ENCODE measurements around the gene MUC5B. TPM values are rescaled to one million over a fixed set of nuclear protein-coding genes. Genes with fewer than 3 reads are reported as not detected.

Gene MUC5B
- total and polyA plus RNA-seq, 2 donors from 2014 or later: 0.38 TPM; not detected in 1

GRCh38 chr11:1293619-1294015, 70.8 kb downstream of the MUC5B start:
- FAIRE-seq: no peak
- Histone ChIP-seq H3K4me1 (ENCODE audit: control insufficient read depth in 2 of 3, insufficient read depth in 2 of 3, low read depth in 1 of 3, low read length in 3 of 3) (peaks cover 0 to 9% (median 5%) of the 10 kb centered on the region in 3 donors), H3K36me3 (ENCODE audit: control insufficient read depth in 2 of 3, insufficient read depth in 3 of 3, low read length in 3 of 3) (peaks cover 0 to 13% (median 11%) of the 10 kb centered on the region in 3 donors), H3K9me3 (ENCODE audit: control insufficient read depth in 2 of 3, insufficient read depth in 1 of 3, low read length in 3 of 3) (no peaks in the 10 kb centered on the region), H3K27me3 (ENCODE audit: control insufficient read depth, insufficient read depth, low read length) (no peaks in the 10 kb centered on the region), H3K27ac (ENCODE audit: low read depth in 2 of 2, low read length in 2 of 2) (no peak overlapping the region), H3K4me3 (ENCODE audit: low read length in 3 of 3) (no peak overlapping the region), H3K9ac (ENCODE audit: low read length in 3 of 3) (no peak overlapping the region)
- TF ChIP-seq CTCF (IDR thresholded peaks at IDR 0.05; ENCODE audit: borderline replicate concordance, extremely low read depth, insufficient read depth): peak; percentile 29
- DNase-seq: peak in 2 of 5 donors; percentile 28 to 70
- intact Hi-C loops (cut with DNase I): no loop called here

DNA sequence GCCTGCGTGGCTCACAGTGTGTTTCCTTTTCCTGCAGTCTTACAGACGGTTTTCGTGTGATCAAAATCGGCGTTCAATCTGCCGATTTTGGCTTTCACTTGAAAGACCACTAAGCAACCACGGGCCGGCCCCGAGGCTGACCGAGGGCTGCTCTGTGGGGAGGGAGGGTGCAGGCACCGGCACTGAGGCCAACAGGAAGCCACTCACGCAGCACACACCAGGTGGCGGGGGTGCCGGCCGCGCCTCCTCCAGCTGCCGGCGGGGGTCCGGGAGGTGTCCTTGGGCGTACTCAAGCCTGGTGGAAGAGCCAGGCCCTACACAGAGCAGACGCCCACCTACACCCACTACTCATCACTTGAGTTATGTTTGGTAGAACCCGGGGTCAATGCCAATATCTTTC, 72.2 kb downstream of the MUC5B start:
- Histone ChIP-seq H3K36me3 (ENCODE audit: control insufficient read depth in 2 of 3, insufficient read depth in 3 of 3, low read length in 3 of 3) (peaks cover 0 to 8% (median under 1%) of the 10 kb centered on the region in 3 donors), H3K27ac (ENCODE audit: low read depth in 2 of 2, low read length in 2 of 2) (no peak overlapping the region), H3K9me3 (ENCODE audit: control insufficient read depth in 2 of 3, insufficient read depth in 1 of 3, low read length in 3 of 3) (no peaks in the 10 kb centered on the region), H3K4me1 (ENCODE audit: control insufficient read depth in 2 of 3, insufficient read depth in 2 of 3, low read depth in 1 of 3, low read length in 3 of 3) (peaks cover 2 to 19% (median 13%) of the 10 kb centered on the region in 3 donors), H3K9ac (ENCODE audit: low read length in 3 of 3) (no peak overlapping the region), H3K4me3 (ENCODE audit: low read length in 3 of 3) (no peak overlapping the region), H3K27me3 (ENCODE audit: control insufficient read depth, insufficient read depth, low read length) (no peaks in the 10 kb centered on the region)
- peak in 2 of 5 donors; percentile 20 to 67 for DNase-seq
- intact Hi-C loops (cut with DNase I): no loop called here
- no peak for FAIRE-seq
- no peak for TF ChIP-seq CTCF (IDR thresholded peaks at IDR 0.05; ENCODE audit: borderline replicate concordance, extremely low read depth, insufficient read depth)

- TF ChIP-seq CTCF (IDR thresholded peaks at IDR 0.05; ENCODE audit: borderline replicate concordance, extremely low read depth, insufficient read depth): no peak
- FAIRE-seq (no peak), DNase-seq (peak in 2 of 5 donors; percentile 24 to 61)
- Histone ChIP-seq H3K4me3 (ENCODE audit: low read length in 3 of 3) (no peak overlapping the region), H3K27ac (ENCODE audit: low read depth in 2 of 2, low read length in 2 of 2) (no peak overlapping the region), H3K9ac (ENCODE audit: low read length in 3 of 3) (no peak overlapping the region), H3K27me3 (ENCODE audit: control insufficient read depth, insufficient read depth, low read length) (no peaks in the 10 kb centered on the region), H3K9me3 (ENCODE audit: control insufficient read depth in 2 of 3, insufficient read depth in 1 of 3, low read length in 3 of 3) (no peaks in the 10 kb centered on the region), H3K4me1 (ENCODE audit: control insufficient read depth in 2 of 3, insufficient read depth in 2 of 3, low read depth in 1 of 3, low read length in 3 of 3) (peaks cover 2 to 21% (median 14%) of the 10 kb centered on the region in 3 donors), H3K36me3 (ENCODE audit: control insufficient read depth in 2 of 3, insufficient read depth in 3 of 3, low read length in 3 of 3) (peaks cover 0 to 5% (median 0%) of the 10 kb centered on the region in 3 donors)
- intact Hi-C loops (cut with DNase I): no loop called here
These were observed 72.7 kb downstream of the MUC5B start for GRCh38 chr11:1295591-1295990.

DNA sequence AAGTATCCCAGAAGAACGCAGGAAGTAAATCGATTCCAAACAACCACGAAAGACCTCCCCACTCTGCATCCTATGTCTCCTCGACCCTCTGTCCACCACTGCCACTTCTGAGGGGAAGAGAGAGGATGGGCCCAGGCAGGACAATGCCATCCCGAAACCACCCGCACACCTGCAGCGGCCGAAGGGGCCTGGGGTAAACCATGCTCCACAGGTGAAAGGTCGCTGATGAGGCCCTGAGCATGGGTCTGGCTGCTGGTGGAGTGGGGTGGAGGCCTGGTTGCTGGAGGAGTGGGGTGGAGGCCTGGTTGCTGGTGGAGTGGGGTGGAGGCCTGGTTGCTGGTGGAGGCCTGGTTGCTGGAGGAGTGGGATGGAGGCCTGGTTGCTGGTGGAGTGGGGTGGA, 73.4 kb downstream of the MUC5B start:
- no peak for FAIRE-seq
- Histone ChIP-seq H3K4me1 (ENCODE audit: control insufficient read depth in 2 of 3, insufficient read depth in 2 of 3, low read depth in 1 of 3, low read length in 3 of 3) (peaks cover 2 to 24% (median 18%) of the 10 kb centered on the region in 3 donors), H3K9ac (ENCODE audit: low read length in 3 of 3) (no peak overlapping the region), H3K9me3 (ENCODE audit: control insufficient read depth in 2 of 3, insufficient read depth in 1 of 3, low read length in 3 of 3) (no peaks in the 10 kb centered on the region), H3K27ac (ENCODE audit: low read depth in 2 of 2, low read length in 2 of 2) (no peak overlapping the region), H3K36me3 (ENCODE audit: control insufficient read depth in 2 of 3, insufficient read depth in 3 of 3, low read length in 3 of 3) (peaks cover 0 to 3% (median 0%) of the 10 kb centered on the region in 3 donors), H3K27me3 (ENCODE audit: control insufficient read depth, insufficient read depth, low read length) (no peaks in the 10 kb centered on the region), H3K4me3 (ENCODE audit: low read length in 3 of 3) (no peak overlapping the region)
- intact Hi-C loops (cut with DNase I): no loop called here
- peak in 2 of 5 donors; percentile 23 to 64 for DNase-seq
- no peak for TF ChIP-seq CTCF (IDR thresholded peaks at IDR 0.05; ENCODE audit: borderline replicate concordance, extremely low read depth, insufficient read depth)
